Loucy (cell line): ENCODE data around the gene PROM2.

Experiments used
- H2AFZ ChIP-seq: fragments of 200-600 bp; sonication (generic); 2 replicates; pipeline ENCODE4 v1.6.0; 2016; ENCODE audit warnings: antibody characterized with exemption, mild to moderate bottlenecking, low read length, moderate library complexity
- H3F3A ChIP-seq: fragments of 200-600 bp; 2 replicates; pipeline ENCODE4 v1.6.0; 2016; ENCODE audit warnings: antibody characterized with exemption, low read depth, mild to moderate bottlenecking
- H3K27me3 ChIP-seq: fragments of 200-600 bp; sonication (generic); 2 replicates; pipeline ENCODE4 v1.6.1; 2014; ENCODE audit warnings: low read length, mild to moderate bottlenecking; ENCODE audit not compliant: insufficient read depth, poor library complexity, severe bottlenecking
- H3K36me3 ChIP-seq: fragments of 200-600 bp; sonication (generic); 2 replicates; pipeline ENCODE4 v1.6.1; 2016; ENCODE audit warnings: low read length; ENCODE audit not compliant: insufficient read depth
- H3K4me1 ChIP-seq: fragments of 200-600 bp; sonication (generic); 2 replicates; pipeline ENCODE4 v1.5.1; 2014; ENCODE audit warnings: low read length, mild to moderate bottlenecking; ENCODE audit not compliant: insufficient read depth, poor library complexity, severe bottlenecking
- H3K4me2 ChIP-seq: fragments of 200-600 bp; sonication (generic); 2 replicates; pipeline ENCODE4 v1.6.0; 2014; ENCODE audit warnings: antibody characterized with exemption, low read length, low read depth, mild to moderate bottlenecking; ENCODE audit not compliant: poor library complexity, severe bottlenecking
- H3K4me3 ChIP-seq: fragments of 200-600 bp; sonication (generic); 2 replicates; pipeline ENCODE4 v1.5.1; 2014; ENCODE audit warnings: low read length, mild to moderate bottlenecking, mixed read lengths; ENCODE audit not compliant: poor library complexity, severe bottlenecking
- H3K79me2 ChIP-seq: fragments of 200-600 bp; sonication (generic); 2 replicates; pipeline ENCODE4 v1.6.1; 2014; ENCODE audit warnings: low read length; ENCODE audit not compliant: insufficient read depth
- H3K9ac ChIP-seq: fragments of 200-600 bp; sonication (generic); 2 replicates; pipeline ENCODE4 v1.6.0; 2014; ENCODE audit warnings: mild to moderate bottlenecking, low read depth, low read length, moderate library complexity; ENCODE audit not compliant: poor library complexity, severe bottlenecking
- H3K9me2 ChIP-seq: fragments of 200-600 bp; sonication (generic); replicated peaks from 2 replicates; pipeline ENCODE4 v1.6.1; 2016; ENCODE audit warnings: low read depth, low read length, mixed read lengths
- H3K9me3 ChIP-seq: fragments of 200-600 bp; sonication (generic); 2 replicates; pipeline ENCODE4 v1.6.1; 2014; ENCODE audit warnings: mild to moderate bottlenecking, antibody characterized with exemption, low read length, low read depth; ENCODE audit not compliant: insufficient read depth
- H4K20me1 ChIP-seq: fragments of 200-600 bp; sonication (generic); 2 replicates; pipeline ENCODE4 v1.6.0; 2014; ENCODE audit warnings: antibody characterized with exemption, low read length, mild to moderate bottlenecking; ENCODE audit not compliant: insufficient read depth, poor library complexity, severe bottlenecking
- EZH2phosphoT487 ChIP-seq: fragments of 200-600 bp; IDR thresholded peaks from 2 replicates; pipeline ENCODE4 v1.6.1; 2018; ENCODE audit warnings: antibody characterized with exemption, mild to moderate bottlenecking, moderate library complexity, borderline replicate concordance
- TF ChIP-seq, protein P1 (sequence below): fragments of 200-600 bp; sonication (generic); conservative IDR thresholded peaks from 2 replicates; pipeline ENCODE4 v1.5.1; 2014; ENCODE audit warnings: mild to moderate bottlenecking, antibody characterized with exemption, low read length

PROM2 gene

DNA sequence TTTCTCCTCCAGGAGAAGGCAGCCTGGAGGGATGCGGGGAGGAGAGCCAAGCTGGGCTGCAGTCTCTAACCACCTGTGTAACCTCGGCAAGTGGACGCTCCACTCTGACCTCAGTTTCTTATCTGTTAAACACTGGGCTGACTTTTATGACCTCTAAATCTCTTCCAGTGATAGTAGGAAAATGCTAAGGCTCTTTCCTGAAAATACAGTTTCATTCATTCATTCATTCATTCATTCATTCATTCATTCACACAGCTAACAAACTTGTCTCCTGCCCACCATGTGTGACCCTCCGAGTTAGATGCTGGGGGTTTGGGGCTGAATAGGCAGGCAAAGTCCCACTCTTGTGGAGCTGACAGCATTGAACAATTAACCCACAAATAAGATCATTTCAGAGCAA is 9.3 kb downstream of the PROM2 start:
- Histone ChIP-seq H3K27me3 (no peaks in the 10 kb centered on the region), H3K9me2 (no peaks in the 10 kb centered on the region), H3K9ac (no peak overlapping the region), H3F3A (no peaks in the 10 kb centered on the region), H3K9me3 (no peaks in the 10 kb centered on the region; the same call in 1 of the 2 replicates), H2AFZ (no peak overlapping the region), H3K4me3 (no peak overlapping the region), H3K36me3 (no peaks in the 10 kb centered on the region), H3K79me2 (no peaks in the 10 kb centered on the region), H3K4me2 (no peak overlapping the region), H3K4me1 (no peaks in the 10 kb centered on the region), H4K20me1 (no peaks in the 10 kb centered on the region)
- TF ChIP-seq EZH2phosphoT487, result no peak
- TF ChIP-seq, protein P1, sequence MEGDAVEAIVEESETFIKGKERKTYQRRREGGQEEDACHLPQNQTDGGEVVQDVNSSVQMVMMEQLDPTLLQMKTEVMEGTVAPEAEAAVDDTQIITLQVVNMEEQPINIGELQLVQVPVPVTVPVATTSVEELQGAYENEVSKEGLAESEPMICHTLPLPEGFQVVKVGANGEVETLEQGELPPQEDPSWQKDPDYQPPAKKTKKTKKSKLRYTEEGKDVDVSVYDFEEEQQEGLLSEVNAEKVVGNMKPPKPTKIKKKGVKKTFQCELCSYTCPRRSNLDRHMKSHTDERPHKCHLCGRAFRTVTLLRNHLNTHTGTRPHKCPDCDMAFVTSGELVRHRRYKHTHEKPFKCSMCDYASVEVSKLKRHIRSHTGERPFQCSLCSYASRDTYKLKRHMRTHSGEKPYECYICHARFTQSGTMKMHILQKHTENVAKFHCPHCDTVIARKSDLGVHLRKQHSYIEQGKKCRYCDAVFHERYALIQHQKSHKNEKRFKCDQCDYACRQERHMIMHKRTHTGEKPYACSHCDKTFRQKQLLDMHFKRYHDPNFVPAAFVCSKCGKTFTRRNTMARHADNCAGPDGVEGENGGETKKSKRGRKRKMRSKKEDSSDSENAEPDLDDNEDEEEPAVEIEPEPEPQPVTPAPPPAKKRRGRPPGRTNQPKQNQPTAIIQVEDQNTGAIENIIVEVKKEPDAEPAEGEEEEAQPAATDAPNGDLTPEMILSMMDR, result no peak

DNA sequence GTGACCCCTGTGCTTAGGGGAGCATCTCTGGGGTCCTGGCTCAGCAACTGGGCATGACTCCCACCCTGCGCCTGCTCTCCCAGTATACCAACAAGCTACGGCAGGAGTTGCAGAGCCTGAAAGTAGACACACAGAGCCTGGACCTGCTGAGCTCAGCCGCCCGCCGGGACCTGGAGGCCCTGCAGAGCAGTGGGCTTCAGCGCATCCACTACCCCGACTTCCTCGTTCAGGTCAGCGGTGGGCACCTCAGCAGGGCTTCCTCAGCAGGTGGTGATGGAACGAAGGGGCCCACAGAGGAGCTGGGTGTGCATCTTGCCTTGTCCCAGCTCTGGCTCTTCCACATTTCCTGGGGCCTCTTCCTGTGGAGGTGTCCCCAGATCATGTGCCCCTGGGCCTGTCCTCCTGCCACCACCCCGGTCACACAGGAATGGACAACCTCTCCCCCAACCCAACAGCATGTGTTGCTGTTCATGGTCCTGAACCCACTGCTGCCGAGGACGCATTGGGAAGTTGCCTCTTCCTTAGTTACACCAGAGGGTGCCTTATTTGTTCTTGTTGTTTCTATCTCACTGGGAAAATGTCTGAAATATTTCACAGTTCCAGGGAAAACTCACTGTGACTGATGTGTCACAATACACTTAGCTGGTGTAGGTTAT is 10.8 kb downstream of the PROM2 start:
- no peaks in the 10 kb centered on the region for H4K20me1 ChIP-seq
- no peak overlapping the region for H3K9ac ChIP-seq
- no peaks in the 10 kb centered on the region for H3K79me2 ChIP-seq
- H3K9me3 ChIP-seq, result no peaks in the 10 kb centered on the region; the same call in 1 of the 2 replicates
- H3K27me3 ChIP-seq, result no peaks in the 10 kb centered on the region
- no peaks in the 10 kb centered on the region for H3K9me2 ChIP-seq
- no peaks in the 10 kb centered on the region for H3F3A ChIP-seq
- H3K4me3 ChIP-seq, result no peak overlapping the region
- no peaks in the 10 kb centered on the region for H3K36me3 ChIP-seq
- no peak overlapping the region for H2AFZ ChIP-seq
- no peaks in the 10 kb centered on the region for H3K4me1 ChIP-seq
- no peak overlapping the region for H3K4me2 ChIP-seq
- TF ChIP-seq EZH2phosphoT487, result no peak
- TF ChIP-seq, protein P1, result no peak

DNA sequence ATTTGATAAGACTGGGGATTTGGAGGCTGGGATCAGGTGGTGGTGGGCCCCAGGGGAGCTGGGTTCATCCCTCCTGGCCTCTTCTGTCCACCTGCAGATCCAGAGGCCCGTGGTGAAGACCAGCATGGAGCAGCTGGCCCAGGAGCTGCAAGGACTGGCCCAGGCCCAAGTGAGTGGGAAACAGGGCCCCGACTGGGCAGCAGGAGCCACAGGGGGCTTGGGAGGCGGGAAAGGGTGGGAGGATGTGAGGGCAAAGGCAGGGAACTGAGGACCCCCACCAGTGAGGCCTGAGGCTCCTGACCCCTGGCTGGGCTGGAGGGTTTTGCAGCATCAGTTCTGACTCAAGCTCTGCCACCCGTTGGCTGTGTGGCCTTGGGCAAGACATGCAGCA is 11.3 kb downstream of the PROM2 start:
- no peak overlapping the region for H3K4me2 ChIP-seq
- no peaks in the 10 kb centered on the region for H4K20me1 ChIP-seq
- no peaks in the 10 kb centered on the region for H3K27me3 ChIP-seq
- no peaks in the 10 kb centered on the region for H3K79me2 ChIP-seq
- H3K9me3 ChIP-seq, result no peaks in the 10 kb centered on the region; the same call in 1 of the 2 replicates
- no peaks in the 10 kb centered on the region for H3K4me1 ChIP-seq
- no peaks in the 10 kb centered on the region for H3K9me2 ChIP-seq
- H3K4me3 ChIP-seq, result no peak overlapping the region
- no peaks in the 10 kb centered on the region for H3F3A ChIP-seq
- TF ChIP-seq, protein P1, result no peak
- no peak for TF ChIP-seq EZH2phosphoT487
- no peak overlapping the region for H3K9ac ChIP-seq
- H3K36me3 ChIP-seq, result no peaks in the 10 kb centered on the region
- no peak overlapping the region for H2AFZ ChIP-seq
